Calu3 (cell line): Measurements from ENCODE around the gene MSL1. TPM values are rescaled to one million over a fixed set of nuclear protein-coding genes. Genes with fewer than 3 reads are reported as not detected.
A peak's percentile ranks its signal among the peaks of the same experiment; 100 is the strongest.

Experiments used
- BruUV-seq: library from RNA; stranded (reverse); fragments of 400-500 nt; replicated peaks from 2 replicates; lab custom pipeline; 2021; lab: Mats Ljungman, UMichigan
- CTCF ChIA-PET: fragments of 300-600 bp; sonication (Branson Sonifier 250); formaldehyde crosslinking; loops from one replicate; lab custom pipeline; 2022; ENCODE audit warnings: antibody characterized with exemption; lab: Charles Lee
- DNase-seq: peaks from one replicate; pipeline ENCODE4 v3.0.0; 2022
- H3K27ac Mint-ChIP-seq: one replicate; pipeline ENCODE4 v1.8.0; 2022; ENCODE audit warnings: mixed read lengths; ENCODE audit not compliant: unreplicated experiment
- H3K27me3 Mint-ChIP-seq: one replicate; pipeline ENCODE4 v1.8.0; 2022; ENCODE audit warnings: mixed read lengths; ENCODE audit not compliant: unreplicated experiment
- H3K36me3 Mint-ChIP-seq: one replicate; pipeline ENCODE4 v1.8.0; 2022; ENCODE audit warnings: mild to moderate bottlenecking, moderate library complexity, mixed read lengths; ENCODE audit not compliant: insufficient read depth, unreplicated experiment
- H3K4me1 Mint-ChIP-seq: one replicate; pipeline ENCODE4 v1.8.0; 2022; ENCODE audit warnings: mild to moderate bottlenecking, low read depth, mixed read lengths; ENCODE audit not compliant: unreplicated experiment
- H3K4me3 Mint-ChIP-seq: one replicate; pipeline ENCODE4 v1.8.0; 2022; ENCODE audit warnings: mild to moderate bottlenecking, low read depth, moderate library complexity, mixed read lengths; ENCODE audit not compliant: unreplicated experiment
- H3K9me3 Mint-ChIP-seq: one replicate; pipeline ENCODE4 v1.8.0; 2022; ENCODE audit warnings: low read depth, mixed read lengths; ENCODE audit not compliant: unreplicated experiment
- intact Hi-C: fragments of 100-400 bp; cut with micrococcal nuclease; formaldehyde crosslinking; loops from one replicate; pipeline ENCODE4 v1.10.0; 2022; ENCODE audit not compliant: unreplicated experiment
- microRNA-seq: library from miRNA; unstranded; fragments of <30 nt; microRNA quantifications from one replicate; pipeline ENCODE4 v1.2.0, GENCODE V29; 2022
- total RNA-seq: library from RNA; stranded (reverse); gene quantifications from 2 replicates; pipeline ENCODE4 v1.2.3, GENCODE V29; 2022
- TF ChIP-seq, protein P1 (sequence below): fragments of 200-600 bp; IDR thresholded peaks from one replicate; pipeline ENCODE4 v1.8.0; 2022; ENCODE audit warnings: antibody characterized with exemption; ENCODE audit not compliant: unreplicated experiment

The MSL1 gene
- total RNA-seq, 1 experiment from 2014 or later: 505 TPM

DNA sequence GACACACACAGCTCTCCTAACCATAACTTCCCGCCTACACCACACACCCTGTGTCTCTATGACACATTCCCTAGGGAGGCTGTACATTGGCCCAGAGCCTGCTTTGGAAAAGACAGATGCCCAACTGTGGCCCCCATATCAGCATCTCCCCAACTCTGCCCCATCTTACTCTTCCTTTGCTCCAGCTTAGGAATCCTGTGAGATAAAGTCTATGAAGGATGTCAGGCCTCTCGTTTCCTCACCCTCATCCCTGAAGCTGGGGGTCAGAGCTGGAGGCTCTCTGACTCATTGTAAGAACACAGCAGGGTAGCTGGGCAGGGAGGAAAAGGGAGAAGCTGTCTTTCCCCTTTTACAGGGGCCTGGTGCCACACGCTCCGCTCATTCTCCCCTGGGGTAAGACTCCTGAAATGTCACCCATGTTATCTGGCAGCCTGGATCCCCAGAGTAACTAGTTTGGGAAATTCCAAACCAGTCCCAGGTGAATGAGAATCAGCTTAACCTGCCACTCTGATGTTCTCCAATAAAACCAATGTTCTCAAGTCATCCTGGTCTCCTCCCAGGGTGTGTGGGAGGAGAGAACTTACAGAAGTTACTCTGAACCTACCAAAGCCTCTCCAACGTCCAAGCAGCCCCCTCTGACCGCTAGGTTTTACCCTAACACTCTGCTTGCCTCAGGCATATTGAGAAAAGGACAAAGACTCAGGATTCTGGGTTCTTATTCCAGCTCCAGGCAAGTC is 58.3 kb downstream of the MSL1 start:
- BruUV-seq: TSS peak; percentile 9
- DNase-seq: peak; percentile 79
- H3K9me3 Mint-ChIP-seq: no peaks in the 10 kb centered on the region
- CTCF ChIA-PET: interaction anchor here (0.5 to 9.2 kb wide), 43 partner anchors 10 to 1833 kb away, joined by 3 to 145 read pairs (median 5); partner anchors contain the start of genes CASC3, KRT222, MSL1 and NR1D1
- H3K27me3 Mint-ChIP-seq: no peaks in the 10 kb centered on the region
- TF ChIP-seq, protein P1, sequence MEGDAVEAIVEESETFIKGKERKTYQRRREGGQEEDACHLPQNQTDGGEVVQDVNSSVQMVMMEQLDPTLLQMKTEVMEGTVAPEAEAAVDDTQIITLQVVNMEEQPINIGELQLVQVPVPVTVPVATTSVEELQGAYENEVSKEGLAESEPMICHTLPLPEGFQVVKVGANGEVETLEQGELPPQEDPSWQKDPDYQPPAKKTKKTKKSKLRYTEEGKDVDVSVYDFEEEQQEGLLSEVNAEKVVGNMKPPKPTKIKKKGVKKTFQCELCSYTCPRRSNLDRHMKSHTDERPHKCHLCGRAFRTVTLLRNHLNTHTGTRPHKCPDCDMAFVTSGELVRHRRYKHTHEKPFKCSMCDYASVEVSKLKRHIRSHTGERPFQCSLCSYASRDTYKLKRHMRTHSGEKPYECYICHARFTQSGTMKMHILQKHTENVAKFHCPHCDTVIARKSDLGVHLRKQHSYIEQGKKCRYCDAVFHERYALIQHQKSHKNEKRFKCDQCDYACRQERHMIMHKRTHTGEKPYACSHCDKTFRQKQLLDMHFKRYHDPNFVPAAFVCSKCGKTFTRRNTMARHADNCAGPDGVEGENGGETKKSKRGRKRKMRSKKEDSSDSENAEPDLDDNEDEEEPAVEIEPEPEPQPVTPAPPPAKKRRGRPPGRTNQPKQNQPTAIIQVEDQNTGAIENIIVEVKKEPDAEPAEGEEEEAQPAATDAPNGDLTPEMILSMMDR: no peak
- H3K27ac Mint-ChIP-seq: peak overlapping the region; percentile 11
- H3K36me3 Mint-ChIP-seq: peaks cover 49% of the 10 kb centered on the region
- intact Hi-C loops: no loop called here
- H3K4me1 Mint-ChIP-seq: peaks cover 56% of the 10 kb centered on the region
- H3K4me3 Mint-ChIP-seq: peak overlapping the region; percentile 0

DNA sequence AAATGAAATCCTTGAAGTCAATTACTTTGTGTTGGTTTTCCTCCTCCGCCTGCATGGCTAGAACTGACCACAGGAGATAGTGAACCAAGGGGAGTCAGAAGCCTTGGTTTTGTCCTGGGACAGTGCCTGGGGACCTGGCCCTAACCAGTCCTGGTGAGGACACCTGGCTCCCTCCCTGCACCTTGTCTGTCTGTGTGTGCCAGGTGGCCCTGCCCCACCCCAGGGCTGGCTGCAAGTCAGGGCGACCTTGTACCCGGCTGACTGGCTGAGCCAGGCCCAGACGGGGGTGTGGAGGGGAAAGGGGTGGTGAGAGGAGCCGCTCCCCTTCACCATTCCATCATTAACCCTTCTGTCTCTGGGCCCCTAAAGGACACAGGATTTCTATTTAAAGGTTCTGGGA is 58.9 kb downstream of the MSL1 start:
- CTCF ChIA-PET: interaction anchor here (0.7 to 9.2 kb wide), 19 partner anchors 13 to 379 kb away, joined by 3 to 145 read pairs (median 6); partner anchors contain the start of genes NR1D1 and WIPF2

DNA sequence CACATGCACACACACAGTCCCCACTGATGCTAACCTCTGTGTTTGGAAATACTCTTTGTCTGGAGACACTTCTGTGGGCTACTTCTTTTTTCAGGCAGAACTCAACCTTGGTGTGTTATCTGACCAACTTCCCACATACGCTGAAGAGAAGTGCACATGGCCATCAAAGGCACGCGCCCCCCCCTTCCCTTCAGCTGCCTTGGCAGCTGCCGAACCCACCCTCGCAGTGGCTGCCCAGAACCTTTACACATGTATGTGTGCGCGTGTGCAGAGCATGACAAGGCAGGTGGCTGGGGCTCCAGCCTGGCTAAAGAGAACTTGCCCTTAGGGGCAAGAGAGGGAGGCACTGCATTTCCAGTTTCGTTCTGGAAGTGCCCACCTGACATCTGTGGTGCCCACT is 59.4 kb downstream of the MSL1 start:
- peaks cover 41% of the 10 kb centered on the region for H3K36me3 Mint-ChIP-seq
- no peaks in the 10 kb centered on the region for H3K9me3 Mint-ChIP-seq
- no TSS peak for BruUV-seq
- CTCF ChIA-PET: interaction anchor here (0.7 to 9.2 kb wide), 7 partner anchors 12 to 353 kb away, joined by 4 to 145 read pairs (median 7); partner anchors contain the start of gene NR1D1
- TF ChIP-seq, protein P1: no peak
- intact Hi-C loops: no loop called here
- peak overlapping the region; percentile 0 for H3K4me3 Mint-ChIP-seq
- peaks cover 55% of the 10 kb centered on the region for H3K4me1 Mint-ChIP-seq
- H3K27ac Mint-ChIP-seq: no peak overlapping the region
- no peaks in the 10 kb centered on the region for H3K27me3 Mint-ChIP-seq
- DNase-seq: no peak

More for the DNA sequence above, 58.9 kb downstream of the MSL1 start:
- no peaks in the 10 kb centered on the region for H3K27me3 Mint-ChIP-seq
- peak overlapping the region; percentile 11 for H3K27ac Mint-ChIP-seq
- no TSS peak for BruUV-seq
- peaks cover 60% of the 10 kb centered on the region for H3K4me1 Mint-ChIP-seq
- TF ChIP-seq, protein P1: no peak
- peaks cover 47% of the 10 kb centered on the region for H3K36me3 Mint-ChIP-seq
- H3K9me3 Mint-ChIP-seq: no peaks in the 10 kb centered on the region
- intact Hi-C loops: no loop called here
- peak overlapping the region; percentile 0 for H3K4me3 Mint-ChIP-seq
- DNase-seq: peak; percentile 93

DNA sequence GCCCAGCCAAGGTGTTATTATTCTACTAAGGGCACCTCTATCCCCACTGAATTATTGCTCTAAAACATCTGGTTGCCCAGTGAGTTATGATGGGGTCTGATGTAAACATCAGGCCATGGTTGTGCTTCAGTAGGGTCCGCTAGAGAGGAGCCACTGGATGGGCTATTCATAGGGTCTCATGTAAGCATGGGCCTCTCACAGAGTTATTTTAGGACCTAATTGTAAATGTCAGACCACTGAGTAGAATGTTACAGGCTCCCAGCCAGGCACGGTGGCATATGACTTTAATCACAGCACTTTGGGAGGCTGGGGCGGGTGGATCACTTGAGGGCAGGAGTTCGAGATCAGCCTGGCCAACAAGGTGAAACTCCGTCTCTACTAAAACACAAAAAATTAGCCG is 60.8 kb downstream of the MSL1 start:
- H3K27ac Mint-ChIP-seq: no peak overlapping the region
- no peak for DNase-seq
- CTCF ChIA-PET: interaction anchor here (0.5 to 9.2 kb wide), 14 partner anchors 8 to 386 kb away, joined by 3 to 145 read pairs (median 5); partner anchors contain the start of gene CASC3
- peaks cover 27% of the 10 kb centered on the region for H3K36me3 Mint-ChIP-seq
- H3K4me3 Mint-ChIP-seq: no peak overlapping the region
- intact Hi-C loops: no loop called here
- no peaks in the 10 kb centered on the region for H3K27me3 Mint-ChIP-seq
- TF ChIP-seq, protein P1: no peak
- no TSS peak for BruUV-seq
- peaks cover 41% of the 10 kb centered on the region for H3K4me1 Mint-ChIP-seq
- H3K9me3 Mint-ChIP-seq: no peaks in the 10 kb centered on the region

Small RNA genes lying within 50 kb of the gene (microRNA-seq; reads per million reads assigned to microRNA genes)
- 19.3 reads per million, percentile 44 among the genes with 10 or more reads in this experiment for gene MIR6866

Other genes with a start within 250 kb of the MSL1 start
- 711 and 1,257 TPM in 2 replicates for gene GSDMB, start 203.3 kb upstream of the MSL1 start, total RNA-seq
- 1,738 and 1,968 TPM in 2 replicates for gene ORMDL3, start 194.4 kb upstream of the MSL1 start, total RNA-seq
- gene LRRC3C, start 194.2 kb upstream of the MSL1 start, total RNA-seq: not detected in 2 replicates
- 0.33 and 1.9 TPM in 2 replicates for gene GSDMA, start 159.0 kb upstream of the MSL1 start, total RNA-seq
- 2,152 and 2,179 TPM in 2 replicates for gene PSMD3, start 141.2 kb upstream of the MSL1 start, total RNA-seq
- 0.38 TPM in 1 of 2 replicates, not detected in the other for gene CSF3, start 106.5 kb upstream of the MSL1 start, total RNA-seq
- gene MED24, start 67.6 kb upstream of the MSL1 start, total RNA-seq: 679 and 725 TPM in 2 replicates
- 107 and 133 TPM in 2 replicates for gene THRA, start 59.0 kb upstream of the MSL1 start, total RNA-seq
- gene NR1D1, start 21.4 kb upstream of the MSL1 start, total RNA-seq: 35.0 and 36.4 TPM in 2 replicates
- gene CASC3, start 18.6 kb downstream of the MSL1 start, total RNA-seq: 541 and 621 TPM in 2 replicates
- 57.9 and 86.3 TPM in 2 replicates for gene RAPGEFL1, start 55.5 kb downstream of the MSL1 start, total RNA-seq
- 327 and 376 TPM in 2 replicates for gene WIPF2, start 97.3 kb downstream of the MSL1 start, total RNA-seq
- 567 and 645 TPM in 2 replicates for gene CDC6, start 165.9 kb downstream of the MSL1 start, total RNA-seq
- 150 and 170 TPM in 2 replicates for gene RARA, start 187.2 kb downstream of the MSL1 start, total RNA-seq
- 0.44 and 0.71 TPM in 2 replicates for gene GJD3, start 242.8 kb downstream of the MSL1 start, total RNA-seq